Common myeloid progenitor, CD34-positive (primary cell): Measurements from ENCODE around the gene SCAPER.

Source experiments
- CTCF ChIA-PET: fragments of 350-600 bp; sonication (Branson Sonifier 250); formaldehyde crosslinking; loops from one replicate; lab custom pipeline; 2021; ENCODE audit warnings: antibody characterized with exemption; lab: Charles Lee
- POLR2A ChIA-PET: fragments of 350-600 bp; sonication (Branson Sonifier 250); formaldehyde crosslinking; loops from one replicate; lab custom pipeline; 2021; ENCODE audit warnings: antibody characterized with exemption; lab: Charles Lee
- DNase-seq, 3 donors: peaks; one replicate each; pipeline versions ENCODE4 v3.0.0 to v3.0.0-alpha.2; 2013
- H3K27ac ChIP-seq, 2 experiments: 1 replicate in 1 of 2; 2 replicates in 1 of 2; pipeline ENCODE4 v1.7.0; 2013; ENCODE audit warnings: inconsistent platforms in 2 of 2, low read length in 2 of 2, mild to moderate bottlenecking in 2 of 2, low read depth in 1 of 2, moderate library complexity in 1 of 2; ENCODE audit not compliant: severe bottlenecking in 2 of 2, insufficient read depth in 1 of 2, poor library complexity in 1 of 2
- H3K27me3 ChIP-seq, 5 experiments: replicated peaks in 2 of 5; 1 replicate in 3 of 5; 2 replicates in 2 of 5; pipeline versions ENCODE4 v1.6.1 to v1.7.0; 2013; ENCODE audit warnings: low read length in 4 of 5, mild to moderate bottlenecking in 2 of 5, moderate library complexity in 2 of 5, inconsistent platforms in 1 of 5; ENCODE audit not compliant: insufficient read depth in 5 of 5, control insufficient read depth in 4 of 5
- H3K36me3 ChIP-seq, 4 experiments: 1 replicate in 2 of 4; 2 replicates in 2 of 4; pipeline versions ENCODE4 v1.6.1 to v1.7.0; 2013; ENCODE audit warnings: low read length in 3 of 4, control low read depth in 1 of 4, mild to moderate bottlenecking in 1 of 4; ENCODE audit not compliant: control insufficient read depth in 4 of 4, insufficient read depth in 4 of 4
- H3K4me1 ChIP-seq, 4 experiments: 1 replicate in 3 of 4; 2 replicates in 1 of 4; pipeline versions ENCODE4 v1.6.1 to v1.7.1; 2013; ENCODE audit warnings: low read length in 3 of 4, mild to moderate bottlenecking in 3 of 4, control low read depth in 1 of 4, inconsistent platforms in 1 of 4, moderate library complexity in 1 of 4; ENCODE audit not compliant: control insufficient read depth in 4 of 4, insufficient read depth in 4 of 4; ENCODE audit errors: control extremely low read depth in 1 of 4
- H3K4me3 ChIP-seq, 7 experiments: 1 replicate in 4 of 7; 2 replicates in 3 of 7; pipeline versions ENCODE4 v1.5.1 to v1.7.0; 2013; ENCODE audit warnings: mild to moderate bottlenecking in 7 of 7, low read length in 6 of 7, moderate library complexity in 6 of 7, inconsistent platforms in 2 of 7, low read depth in 2 of 7, control low read depth in 1 of 7; ENCODE audit not compliant: insufficient read depth in 4 of 7, control insufficient read depth in 1 of 7; ENCODE audit errors: extremely low read depth in 1 of 7
- H3K9me3 ChIP-seq, 5 experiments: 1 replicate in 4 of 5; 2 replicates in 1 of 5; pipeline versions ENCODE4 v1.6.1 to v1.7.1; 2013; ENCODE audit warnings: low read length in 4 of 5, mild to moderate bottlenecking in 2 of 5, inconsistent platforms in 1 of 5, low read depth in 1 of 5, moderate library complexity in 1 of 5; ENCODE audit not compliant: control insufficient read depth in 4 of 5, insufficient read depth in 2 of 5; ENCODE audit errors: control extremely low read depth in 1 of 5
- WGBS: methylation state at CpG from one replicate; pipeline ENCODE4 v1.1.5; 2013; ENCODE audit not compliant: insufficient coverage; 5-methylcytosine and 5-hydroxymethylcytosine counted together

The SCAPER gene

GRCh38 chr15:76332796-76333195 is 572.3 kb downstream of the SCAPER start:
- ChIA-PET POLR2A (no interaction called here), CTCF (interaction anchor here (1.0 to 9.0 kb wide), 5 partner anchors 9 to 535 kb away, joined by 3 to 55 read pairs (median 6); no protein-coding TSS in a partner anchor)
- 85% methylated on average over 1 of the region's 1 CpG for WGBS
- Histone ChIP-seq H3K36me3 (no peaks in the 10 kb centered on the region), H3K4me3 (no peak overlapping the region), H3K27me3 (peaks cover 7 to 64% (median 46%) of the 10 kb centered on the region in 5 experiments), H3K27ac (no peak overlapping the region), H3K9me3 (no peaks in the 10 kb centered on the region), H3K4me1 (peaks cover 0 to 28% (median 26%) of the 10 kb centered on the region in 4 experiments)
- DNase-seq, result no peak

GRCh38 chr15:76330080-76330680 is 575.0 kb downstream of the SCAPER start:
- ChIA-PET POLR2A (interaction anchor here (0.9 kb wide), 1 partner anchor 140 kb away, joined by 3 read pairs; no protein-coding TSS in a partner anchor), CTCF (interaction anchor here (0.8 to 9.0 kb wide), 8 partner anchors 13 to 137 kb away, joined by 3 to 55 read pairs (median 5); no protein-coding TSS in a partner anchor)

GRCh38 chr15:76328958-76329357 is 576.2 kb downstream of the SCAPER start:
- H3K27ac ChIP-seq, result no peak overlapping the region
- WGBS, result 86% methylated on average over 3 of the region's 4 CpGs
- ChIA-PET CTCF (interaction anchor here (0.9 to 9.0 kb wide), 4 partner anchors 85 to 98 kb away, joined by 3 to 55 read pairs (median 6); no protein-coding TSS in a partner anchor), POLR2A (no interaction called here)
- no peaks in the 10 kb centered on the region for H3K4me1 ChIP-seq
- no peaks in the 10 kb centered on the region for H3K9me3 ChIP-seq
- H3K36me3 ChIP-seq, result no peaks in the 10 kb centered on the region
- peaks cover 9 to 43% (median 19%) of the 10 kb centered on the region in 5 experiments for H3K27me3 ChIP-seq
- no peak overlapping the region for H3K4me3 ChIP-seq
- DNase-seq, result no peak

More at GRCh38 chr15:76330080-76330680, 575.0 kb downstream of the SCAPER start:
- WGBS, result 71% methylated on average over 6 of the region's 7 CpGs
- Histone ChIP-seq H3K9me3 (no peaks in the 10 kb centered on the region), H3K27ac (no peak overlapping the region), H3K4me3 (no peak overlapping the region), H3K4me1 (peaks cover 0 to 2% (median 2%) of the 10 kb centered on the region in 4 experiments), H3K27me3 (peaks cover 9 to 48% (median 26%) of the 10 kb centered on the region in 5 experiments), H3K36me3 (no peaks in the 10 kb centered on the region)
- DNase-seq, result peak in 2 of 3 donors; percentile 46 to 55

GRCh38 chr15:76328106-76328696 is 576.9 kb downstream of the SCAPER start:
- POLR2A ChIA-PET, result no interaction called here
- CTCF ChIA-PET, result interaction anchor here (0.9 to 9.0 kb wide), 3 partner anchors 10 to 97 kb away, joined by 3 to 55 read pairs (median 3); no protein-coding TSS in a partner anchor
- 78% methylated on average over 3 of the region's 8 CpGs for whole genome bisulfite sequencing
- H3K4me1 ChIP-seq, result no peaks in the 10 kb centered on the region
- H3K9me3 ChIP-seq, result no peaks in the 10 kb centered on the region
- H3K4me3 ChIP-seq, result no peak overlapping the region
- H3K27me3 ChIP-seq, result peaks cover 5 to 43% (median 13%) of the 10 kb centered on the region in 5 experiments
- DNase-seq, result no peak
- no peaks in the 10 kb centered on the region for H3K36me3 ChIP-seq
- H3K27ac ChIP-seq, result no peak overlapping the region

- DNase-seq, result no peak
- CTCF ChIA-PET, result interaction anchor here (0.7 to 9.0 kb wide), 5 partner anchors 9 to 555 kb away, joined by 3 to 55 read pairs (median 5); no protein-coding TSS in a partner anchor
These were observed 577.7 kb downstream of the SCAPER start for GRCh38 chr15:76327191-76328105.

GRCh38 chr15:76325704-76326103 is 579.4 kb downstream of the SCAPER start:
- CTCF ChIA-PET, result interaction anchor here (0.9 to 2.0 kb wide), 2 partner anchors 10 to 44 kb away, joined by 3 to 6 read pairs; no protein-coding TSS in a partner anchor
- Histone ChIP-seq H3K4me1 (no peaks in the 10 kb centered on the region), H3K4me3 (no peak overlapping the region), H3K36me3 (no peaks in the 10 kb centered on the region), H3K27ac (no peak overlapping the region), H3K9me3 (no peaks in the 10 kb centered on the region), H3K27me3 (peaks cover 5 to 45% (median 8%) of the 10 kb centered on the region in 5 experiments)
- no peak for DNase-seq
- POLR2A ChIA-PET, result no interaction called here
- WGBS, result no CpG with 5 or more reads among the region's 2 CpGs

More at GRCh38 chr15:76327191-76328105, 577.7 kb downstream of the SCAPER start:
- POLR2A ChIA-PET, result no interaction called here
- H3K9me3 ChIP-seq, result no peaks in the 10 kb centered on the region
- H3K27me3 ChIP-seq, result peaks cover 5 to 42% (median 9%) of the 10 kb centered on the region in 5 experiments
- H3K4me1 ChIP-seq, result no peaks in the 10 kb centered on the region
- H3K36me3 ChIP-seq, result no peaks in the 10 kb centered on the region
- 98% methylated on average over 5 of the region's 8 CpGs for WGBS
- no peak overlapping the region for H3K4me3 ChIP-seq
- H3K27ac ChIP-seq, result no peak overlapping the region
